Measurements from ENCODE around the gene SLC16A13. TPM values are rescaled to one million over a fixed set of nuclear protein-coding genes. Genes with fewer than 3 reads are reported as not detected.

SLC16A13 gene
- total and polyA plus RNA-seq, 11 donors, result 0.83 to 2.1 (median 1.0) TPM

- 23 to 40% (median 26%) methylated on average over 33 to 51 of the region's 51 CpGs for WGBS, 4 donors
- TF ChIP-seq, protein P1, sequence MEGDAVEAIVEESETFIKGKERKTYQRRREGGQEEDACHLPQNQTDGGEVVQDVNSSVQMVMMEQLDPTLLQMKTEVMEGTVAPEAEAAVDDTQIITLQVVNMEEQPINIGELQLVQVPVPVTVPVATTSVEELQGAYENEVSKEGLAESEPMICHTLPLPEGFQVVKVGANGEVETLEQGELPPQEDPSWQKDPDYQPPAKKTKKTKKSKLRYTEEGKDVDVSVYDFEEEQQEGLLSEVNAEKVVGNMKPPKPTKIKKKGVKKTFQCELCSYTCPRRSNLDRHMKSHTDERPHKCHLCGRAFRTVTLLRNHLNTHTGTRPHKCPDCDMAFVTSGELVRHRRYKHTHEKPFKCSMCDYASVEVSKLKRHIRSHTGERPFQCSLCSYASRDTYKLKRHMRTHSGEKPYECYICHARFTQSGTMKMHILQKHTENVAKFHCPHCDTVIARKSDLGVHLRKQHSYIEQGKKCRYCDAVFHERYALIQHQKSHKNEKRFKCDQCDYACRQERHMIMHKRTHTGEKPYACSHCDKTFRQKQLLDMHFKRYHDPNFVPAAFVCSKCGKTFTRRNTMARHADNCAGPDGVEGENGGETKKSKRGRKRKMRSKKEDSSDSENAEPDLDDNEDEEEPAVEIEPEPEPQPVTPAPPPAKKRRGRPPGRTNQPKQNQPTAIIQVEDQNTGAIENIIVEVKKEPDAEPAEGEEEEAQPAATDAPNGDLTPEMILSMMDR (IDR thresholded peaks at IDR 0.05), result no peak
- TF ChIP-seq POLR2A (IDR thresholded peaks at IDR 0.05), result peak in 1 of 2 donors; percentile 74
- peaks cover 0 to 38% (median 6%) of the 10 kb centered on the region in 9 donors for H3K36me3 ChIP-seq
- peak; percentile 90 to 97 (median 92) for DNase-seq
- H3K4me1 ChIP-seq, result peaks cover 5 to 82% (median 35%) of the 10 kb centered on the region in 12 donors
- H3K4me3 ChIP-seq, result peak overlapping the region; percentile 32 to 79 (median 62)
- H3K9me3 ChIP-seq, result no peaks in the 10 kb centered on the region
- peak overlapping the region; percentile 80 to 99 (median 96) for H3K27ac ChIP-seq
- intact Hi-C loops (cut with DNase I), result loop anchor here in 2 of 10 donors (5.0 to 10.0 kb wide), 2 partner anchors 111 to 269 kb away; partner anchors contain the start of gene XAF1 (in 1 of the 2)
- peaks cover 0 to 24% (median 0%) of the 10 kb centered on the region in 9 donors for H3K27me3 ChIP-seq
- ATAC-seq, result peak; percentile 30 to 75 (median 64)
Observed at GRCh38 chr17:7023576-7024401, 12.0 kb upstream of the SLC16A13 start.

- DNase-seq (peak in 1 of 5 donors; percentile 22), ATAC-seq (no peak)
- intact Hi-C loops (cut with DNase I), result loop anchor here in 2 of 10 donors (5.0 to 10.0 kb wide), 2 partner anchors 112 to 270 kb away; partner anchors contain the start of gene XAF1 (in 1 of the 2)
- no peak for TF ChIP-seq POLR2A (IDR thresholded peaks at IDR 0.05)
- TF ChIP-seq, protein P1 (IDR thresholded peaks at IDR 0.05), result no peak
- peaks cover 0 to 24% (median 0%) of the 10 kb centered on the region in 9 donors for H3K27me3 ChIP-seq
- peak overlapping the region in 6 of 12 donors; percentile 13 to 97 (median 59) for H3K27ac ChIP-seq
- WGBS, 4 donors, result 54 to 65% (median 60%) methylated on average over 4 to 8 of the region's 8 CpGs
- peak overlapping the region in 11 of 12 donors; percentile 12 to 79 (median 60) for H3K4me3 ChIP-seq
- peaks cover 5 to 82% (median 37%) of the 10 kb centered on the region in 12 donors for H3K4me1 ChIP-seq
- no peaks in the 10 kb centered on the region for H3K9me3 ChIP-seq
- peaks cover 0 to 38% (median 9%) of the 10 kb centered on the region in 9 donors for H3K36me3 ChIP-seq
Observed at GRCh38 chr17:7024402-7024785, 11.4 kb upstream of the SLC16A13 start.

DNA sequence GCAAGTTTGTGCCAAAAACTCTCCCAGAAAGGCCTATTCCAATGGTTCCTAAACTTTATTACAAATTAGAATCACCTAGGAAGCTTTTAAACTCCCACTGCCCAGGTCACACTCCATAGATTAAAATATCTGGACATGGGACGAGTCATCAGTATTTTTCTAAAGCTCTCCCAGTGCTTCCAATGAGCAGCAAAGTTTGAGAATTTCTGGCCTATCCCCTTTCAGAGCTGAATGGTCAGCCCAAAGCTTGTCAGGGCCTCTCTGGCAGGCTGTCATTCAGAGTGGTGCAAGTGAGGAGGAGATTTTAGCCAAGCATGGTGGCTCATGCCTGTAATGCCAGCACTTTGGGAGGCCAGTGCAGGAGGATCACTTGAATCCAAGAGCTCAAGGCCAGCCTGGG is 10.6 kb upstream of the SLC16A13 start:
- H3K9me3 ChIP-seq, result no peaks in the 10 kb centered on the region

More for the DNA sequence above, 10.6 kb upstream of the SLC16A13 start:
- H3K27me3 ChIP-seq, result peaks cover 0 to 24% (median 0%) of the 10 kb centered on the region in 9 donors
- TF ChIP-seq, protein P1 (IDR thresholded peaks at IDR 0.05), result no peak
- TF ChIP-seq POLR2A (IDR thresholded peaks at IDR 0.05), result no peak
- peaks cover 5 to 84% (median 39%) of the 10 kb centered on the region in 12 donors for H3K4me1 ChIP-seq
- peaks cover 0 to 42% (median 9%) of the 10 kb centered on the region in 9 donors for H3K36me3 ChIP-seq
- 61 to 82% (median 68%) methylated on average over 1 of the region's 1 CpG for WGBS, 4 donors
- peak overlapping the region in 5 of 12 donors; percentile 47 to 97 (median 78) for H3K27ac ChIP-seq
- no peak for ATAC-seq
- H3K4me3 ChIP-seq, result peak overlapping the region in 8 of 12 donors; percentile 56 to 79 (median 64)
- intact Hi-C loops (cut with DNase I), result loop anchor here in 1 of 10 donors (10.0 kb wide), 1 partner anchor 270 kb away; the partner anchor contains the start of gene XAF1
- DNase-seq, result no peak

All from heart left ventricle (tissue), 16 donors.